ENCODE measurements around the gene FAM149B1. TPM values are rescaled to one million over a fixed set of nuclear protein-coding genes. Genes with fewer than 3 reads are reported as not detected.

The FAM149B1 gene
- total RNA-seq, 1 donor from 2014 or later: 14.3 TPM

DNA sequence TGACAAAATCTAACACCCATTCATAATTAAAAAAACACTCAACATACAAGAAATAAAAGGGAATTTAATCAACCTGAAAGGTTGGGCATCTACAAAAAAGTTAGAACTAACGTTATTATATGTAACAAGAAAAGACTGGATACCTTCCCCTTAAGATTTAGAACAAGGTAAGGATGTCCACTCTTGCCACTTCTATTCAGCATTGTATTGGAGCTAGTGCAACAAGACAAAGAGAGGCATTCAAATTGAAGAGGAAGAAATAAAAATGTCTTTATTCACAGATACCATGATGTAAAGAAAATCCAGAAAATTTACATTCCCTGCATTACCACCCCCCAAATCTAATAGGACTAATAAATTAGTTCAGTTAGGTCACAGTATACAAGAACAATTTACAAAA lies 18.3 kb downstream of the FAM149B1 start:
- intact Hi-C loops (cut with micrococcal nuclease): no loop called here
- peaks cover 17% of the 10 kb centered on the region for H3K36me3 Mint-ChIP-seq (ENCODE audit: low read depth)
- H3K27ac Mint-ChIP-seq: no peak overlapping the region
- H3K9me3 Mint-ChIP-seq: peaks cover 4% of the 10 kb centered on the region
- no peak overlapping the region for H3K4me3 Mint-ChIP-seq (ENCODE audit: low read depth)
- DNase-seq (ENCODE audit: low spot score): no peak
- no peaks in the 10 kb centered on the region for H3K27me3 Mint-ChIP-seq (ENCODE audit: low read depth)
- H3K4me1 Mint-ChIP-seq (ENCODE audit: low read depth): no peaks in the 10 kb centered on the region

DNA sequence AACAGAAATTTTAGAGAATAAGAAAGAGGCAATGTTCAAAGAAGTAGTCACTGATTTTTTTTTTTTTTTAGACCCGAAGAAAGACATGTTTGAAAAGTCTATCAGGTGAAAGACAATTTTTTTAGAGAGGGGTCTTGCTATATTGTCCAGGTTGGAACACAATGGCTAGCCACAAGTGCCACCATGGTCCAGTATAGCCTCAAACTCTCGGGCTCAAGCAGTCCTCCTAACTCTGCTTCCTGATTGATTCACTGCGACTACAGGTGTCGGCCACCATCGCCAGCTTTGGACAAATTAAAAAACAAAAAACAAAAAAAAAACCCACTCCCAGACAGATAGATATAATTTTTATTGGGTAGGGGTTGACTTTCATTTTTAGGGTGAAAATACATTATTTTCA lies 22.3 kb downstream of the FAM149B1 start:
- H3K9me3 Mint-ChIP-seq: no peaks in the 10 kb centered on the region

DNA sequence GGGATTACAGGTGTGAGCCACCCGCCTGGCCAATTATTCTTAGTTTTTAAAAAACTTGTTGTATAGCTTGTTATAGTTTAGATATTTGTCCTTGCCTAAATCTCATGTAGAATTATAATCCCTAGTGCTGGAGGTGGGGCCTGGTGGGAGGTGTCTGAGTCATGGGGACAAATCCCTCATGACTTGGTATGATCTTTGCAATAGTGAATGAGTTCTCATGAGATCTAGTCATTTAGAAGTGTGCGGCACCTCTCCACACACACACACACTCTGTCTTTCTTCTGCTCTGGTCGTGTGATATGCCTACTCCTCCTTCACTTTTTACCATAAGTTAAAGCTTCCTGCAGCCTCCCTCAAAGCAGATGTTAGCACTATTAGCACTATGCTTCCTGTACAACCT lies 37.2 kb downstream of the FAM149B1 start:
- no peak for DNase-seq (ENCODE audit: low spot score)
- peaks cover 12% of the 10 kb centered on the region for H3K36me3 Mint-ChIP-seq (ENCODE audit: low read depth)
- intact Hi-C loops (cut with micrococcal nuclease): no loop called here
- H3K4me3 Mint-ChIP-seq (ENCODE audit: low read depth): no peak overlapping the region
- H3K27ac Mint-ChIP-seq: no peak overlapping the region
- no peaks in the 10 kb centered on the region for H3K4me1 Mint-ChIP-seq (ENCODE audit: low read depth)
- no peaks in the 10 kb centered on the region for H3K27me3 Mint-ChIP-seq (ENCODE audit: low read depth)
- H3K9me3 Mint-ChIP-seq: no peaks in the 10 kb centered on the region

More for the DNA sequence above, 22.3 kb downstream of the FAM149B1 start:
- no peak overlapping the region for H3K27ac Mint-ChIP-seq
- no peak for DNase-seq (ENCODE audit: low spot score)
- H3K27me3 Mint-ChIP-seq (ENCODE audit: low read depth): no peaks in the 10 kb centered on the region
- H3K36me3 Mint-ChIP-seq (ENCODE audit: low read depth): no peaks in the 10 kb centered on the region
- H3K4me3 Mint-ChIP-seq (ENCODE audit: low read depth): no peak overlapping the region
- H3K4me1 Mint-ChIP-seq (ENCODE audit: low read depth): no peaks in the 10 kb centered on the region
- intact Hi-C loops (cut with micrococcal nuclease): no loop called here

DNA sequence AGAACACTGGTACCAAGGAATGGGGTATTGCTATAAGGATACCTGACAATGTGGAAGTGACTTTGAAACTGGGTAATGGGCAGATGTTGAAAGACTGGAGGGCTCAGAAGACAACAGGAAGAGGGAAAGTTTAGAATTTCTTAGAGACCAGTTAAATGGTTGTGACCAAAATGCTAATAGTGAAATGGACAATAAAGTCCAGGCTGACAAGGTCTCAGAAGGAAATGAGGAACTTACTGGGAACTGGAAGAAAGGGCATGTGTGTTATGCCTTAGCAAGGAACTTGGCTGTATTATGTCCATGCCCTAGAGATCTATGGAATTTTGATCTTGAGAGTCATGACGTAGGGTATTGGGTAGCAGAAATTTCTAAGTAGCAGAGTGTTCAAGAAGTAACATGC lies 38.0 kb downstream of the FAM149B1 start:
- intact Hi-C loops (cut with micrococcal nuclease): no loop called here
- Mint-ChIP-seq H3K4me1 (ENCODE audit: low read depth) (no peaks in the 10 kb centered on the region), H3K9me3 (no peaks in the 10 kb centered on the region), H3K4me3 (ENCODE audit: low read depth) (no peak overlapping the region), H3K27me3 (ENCODE audit: low read depth) (no peaks in the 10 kb centered on the region), H3K36me3 (ENCODE audit: low read depth) (peaks cover 12% of the 10 kb centered on the region), H3K27ac (no peak overlapping the region)
- DNase-seq (ENCODE audit: low spot score): no peak

DNA sequence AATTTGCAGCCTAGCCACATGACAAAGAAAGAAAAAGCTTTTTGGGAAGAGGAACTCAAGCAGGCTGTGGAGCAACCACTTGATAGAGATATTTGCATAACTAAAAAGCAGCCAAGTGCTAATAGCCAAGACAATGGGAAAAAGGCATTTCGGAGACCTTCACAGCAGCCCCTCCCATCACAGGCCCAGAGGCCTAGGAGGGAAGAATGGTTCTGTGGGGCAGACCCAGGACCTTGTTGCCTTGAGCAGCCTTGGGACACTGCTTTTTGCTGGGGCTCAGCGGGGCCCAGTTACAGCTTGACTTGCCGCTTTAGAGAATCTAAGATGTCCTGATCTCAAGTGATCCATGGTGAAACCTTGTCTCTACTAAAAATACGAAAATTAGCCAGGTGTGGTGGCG lies 38.5 kb downstream of the FAM149B1 start:
- H3K9me3 Mint-ChIP-seq: no peaks in the 10 kb centered on the region
- DNase-seq (ENCODE audit: low spot score): no peak
- intact Hi-C loops (cut with micrococcal nuclease): no loop called here
- peaks cover 12% of the 10 kb centered on the region for H3K36me3 Mint-ChIP-seq (ENCODE audit: low read depth)
- H3K4me3 Mint-ChIP-seq (ENCODE audit: low read depth): no peak overlapping the region
- no peak overlapping the region for H3K27ac Mint-ChIP-seq
- no peaks in the 10 kb centered on the region for H3K4me1 Mint-ChIP-seq (ENCODE audit: low read depth)
- no peaks in the 10 kb centered on the region for H3K27me3 Mint-ChIP-seq (ENCODE audit: low read depth)

DNA sequence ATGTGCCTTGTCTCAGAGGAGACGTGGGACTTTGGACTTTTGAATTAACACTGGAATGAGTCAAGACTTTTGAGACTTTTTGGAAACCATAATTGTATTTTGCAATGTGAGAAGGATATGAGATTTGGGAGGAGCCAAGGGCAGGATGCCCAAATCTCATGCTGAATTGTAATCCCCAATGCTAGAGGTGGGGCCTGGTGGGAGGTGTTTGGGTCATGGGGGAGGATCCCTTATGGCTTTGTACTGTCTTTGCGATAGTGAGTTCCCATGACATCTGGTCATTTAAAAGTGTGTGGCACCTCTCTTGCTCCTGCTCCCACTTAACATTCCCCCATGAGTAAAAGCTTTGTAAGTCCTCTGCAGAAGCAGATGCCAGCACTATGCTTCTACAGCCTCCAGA lies 40.0 kb downstream of the FAM149B1 start:
- H3K27ac Mint-ChIP-seq: no peak overlapping the region
- no peaks in the 10 kb centered on the region for H3K4me1 Mint-ChIP-seq (ENCODE audit: low read depth)
- intact Hi-C loops (cut with micrococcal nuclease): no loop called here
- peaks cover 14% of the 10 kb centered on the region for H3K36me3 Mint-ChIP-seq (ENCODE audit: low read depth)
- H3K27me3 Mint-ChIP-seq (ENCODE audit: low read depth): no peaks in the 10 kb centered on the region
- H3K9me3 Mint-ChIP-seq: no peaks in the 10 kb centered on the region
- DNase-seq (ENCODE audit: low spot score): no peak
- H3K4me3 Mint-ChIP-seq (ENCODE audit: low read depth): no peak overlapping the region

DNA sequence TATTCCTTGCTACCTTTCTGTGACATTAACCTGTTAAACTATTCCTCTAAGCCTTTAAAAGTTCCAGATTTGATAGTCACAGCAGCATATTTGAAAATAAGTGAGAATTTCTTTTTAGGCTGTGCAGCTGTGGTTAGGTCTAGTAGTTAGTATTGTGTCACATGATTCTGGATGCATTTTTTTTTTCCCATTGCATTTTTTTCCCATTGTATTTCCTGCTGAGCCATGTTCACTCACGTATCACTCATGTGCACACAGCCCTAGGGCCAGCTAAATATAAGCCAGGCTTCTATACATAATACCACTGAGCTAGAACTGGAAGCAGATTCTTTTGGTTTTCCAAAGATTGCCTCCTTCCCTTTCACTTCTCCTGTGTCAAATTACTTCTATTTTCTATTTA lies 41.8 kb downstream of the FAM149B1 start:
- no peak overlapping the region for H3K27ac Mint-ChIP-seq
- intact Hi-C loops (cut with micrococcal nuclease): no loop called here
- no peak overlapping the region for H3K4me3 Mint-ChIP-seq (ENCODE audit: low read depth)
- no peaks in the 10 kb centered on the region for H3K9me3 Mint-ChIP-seq
- no peaks in the 10 kb centered on the region for H3K27me3 Mint-ChIP-seq (ENCODE audit: low read depth)
- DNase-seq (ENCODE audit: low spot score): no peak
- no peaks in the 10 kb centered on the region for H3K4me1 Mint-ChIP-seq (ENCODE audit: low read depth)
- peaks cover 15% of the 10 kb centered on the region for H3K36me3 Mint-ChIP-seq (ENCODE audit: low read depth)

DNA sequence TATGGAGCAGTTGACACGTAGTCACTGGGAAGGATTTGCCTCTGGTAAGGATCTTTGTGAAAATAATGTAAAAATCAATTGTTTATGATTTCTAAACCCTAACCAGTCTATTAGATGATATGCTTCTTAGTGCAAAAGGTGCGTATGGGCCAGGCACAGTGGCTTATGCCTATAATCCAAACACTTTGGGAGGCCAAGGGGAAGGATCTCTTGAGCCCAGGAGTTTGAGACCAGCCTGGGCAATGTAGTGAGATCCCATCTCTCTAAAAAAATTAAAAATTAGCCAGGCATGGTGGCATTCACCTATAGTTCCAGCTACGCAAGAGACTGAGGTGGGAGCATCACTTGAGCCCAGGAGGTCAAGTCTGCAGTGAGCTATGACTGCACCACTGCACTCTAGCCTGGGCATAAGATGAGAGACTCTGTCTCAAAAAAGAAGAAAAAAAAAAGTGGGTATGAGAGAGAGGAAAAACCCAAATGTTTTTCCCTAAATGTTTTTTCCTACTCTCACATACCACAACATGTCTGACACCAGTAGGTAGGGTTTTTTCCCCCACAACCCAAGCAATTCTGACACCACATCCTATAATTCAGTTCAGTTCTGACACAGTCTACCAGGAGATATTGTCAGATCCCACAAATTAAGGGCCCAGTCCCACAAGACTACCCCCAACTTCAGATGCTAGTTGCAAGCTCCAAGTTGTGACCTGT lies 42.6 kb downstream of the FAM149B1 start:
- Mint-ChIP-seq H3K4me1 (ENCODE audit: low read depth) (no peaks in the 10 kb centered on the region), H3K27ac (no peak overlapping the region), H3K9me3 (no peaks in the 10 kb centered on the region), H3K4me3 (ENCODE audit: low read depth) (no peak overlapping the region), H3K27me3 (ENCODE audit: low read depth) (no peaks in the 10 kb centered on the region), H3K36me3 (ENCODE audit: low read depth) (peaks cover 15% of the 10 kb centered on the region)
- intact Hi-C loops (cut with micrococcal nuclease): no loop called here
- no peak for DNase-seq (ENCODE audit: low spot score)

DNA sequence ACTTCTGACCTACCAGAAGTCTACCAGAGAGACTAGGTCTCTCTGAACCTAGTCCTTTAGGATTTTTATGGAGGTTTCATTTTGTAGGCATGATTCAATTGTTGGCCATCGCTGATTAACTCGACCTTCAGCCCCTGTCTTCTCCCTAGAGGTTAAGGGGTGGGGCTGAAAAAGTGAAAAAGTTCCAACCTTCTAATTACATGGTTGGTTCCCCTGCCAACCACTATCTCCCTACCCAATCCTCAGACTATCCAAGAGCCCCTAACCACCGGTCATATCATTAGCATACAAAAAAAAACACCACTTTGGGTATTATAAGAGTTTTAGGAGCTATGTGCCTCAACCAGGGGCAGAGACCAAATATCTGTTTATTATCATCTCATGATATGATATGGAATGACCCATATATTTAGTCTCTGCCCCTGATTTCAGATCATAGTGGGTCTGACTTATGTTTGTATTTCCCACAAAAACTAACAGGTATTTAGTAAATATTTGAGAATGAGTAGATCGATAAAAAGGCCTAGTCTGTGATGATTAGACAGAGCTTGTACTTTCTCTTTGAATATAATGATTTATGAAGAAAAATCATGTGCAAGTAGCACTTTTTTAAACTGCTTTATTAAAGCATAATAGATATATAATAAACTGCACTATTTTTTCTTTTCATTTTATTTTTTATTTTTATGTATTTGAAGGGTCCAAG lies 43.3 kb downstream of the FAM149B1 start:
- Mint-ChIP-seq H3K36me3 (ENCODE audit: low read depth) (peaks cover 15% of the 10 kb centered on the region), H3K27ac (no peak overlapping the region), H3K27me3 (ENCODE audit: low read depth) (no peaks in the 10 kb centered on the region), H3K9me3 (no peaks in the 10 kb centered on the region), H3K4me1 (ENCODE audit: low read depth) (no peaks in the 10 kb centered on the region), H3K4me3 (ENCODE audit: low read depth) (no peak overlapping the region)
- intact Hi-C loops (cut with micrococcal nuclease): no loop called here
- DNase-seq (ENCODE audit: low spot score): no peak

DNA sequence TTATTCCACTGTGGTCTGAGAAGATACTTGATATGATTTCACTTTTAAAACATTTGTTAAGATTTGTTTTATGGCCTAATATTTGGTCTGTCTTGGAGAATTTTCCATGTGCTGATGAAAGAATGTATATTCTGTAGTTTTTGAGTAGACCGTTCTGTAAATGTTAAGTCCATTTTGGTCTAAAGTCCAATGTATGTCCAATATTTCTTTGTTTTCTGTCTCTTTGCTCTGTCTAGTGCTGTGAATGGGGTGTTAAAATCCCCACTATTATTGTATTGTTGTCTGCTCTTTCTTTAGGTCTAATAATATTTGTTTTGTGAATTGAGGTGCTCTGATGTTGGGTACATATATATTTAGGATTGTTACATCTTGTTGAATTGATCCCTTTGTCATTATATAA lies 47.8 kb downstream of the FAM149B1 start:
- intact Hi-C loops (cut with micrococcal nuclease): no loop called here
- peaks cover 34% of the 10 kb centered on the region for H3K36me3 Mint-ChIP-seq (ENCODE audit: low read depth)
- peaks cover 13% of the 10 kb centered on the region for H3K4me1 Mint-ChIP-seq (ENCODE audit: low read depth)
- no peak overlapping the region for H3K4me3 Mint-ChIP-seq (ENCODE audit: low read depth)
- no peaks in the 10 kb centered on the region for H3K27me3 Mint-ChIP-seq (ENCODE audit: low read depth)
- H3K9me3 Mint-ChIP-seq: no peaks in the 10 kb centered on the region
- DNase-seq (ENCODE audit: low spot score): no peak
- no peak overlapping the region for H3K27ac Mint-ChIP-seq

DNA sequence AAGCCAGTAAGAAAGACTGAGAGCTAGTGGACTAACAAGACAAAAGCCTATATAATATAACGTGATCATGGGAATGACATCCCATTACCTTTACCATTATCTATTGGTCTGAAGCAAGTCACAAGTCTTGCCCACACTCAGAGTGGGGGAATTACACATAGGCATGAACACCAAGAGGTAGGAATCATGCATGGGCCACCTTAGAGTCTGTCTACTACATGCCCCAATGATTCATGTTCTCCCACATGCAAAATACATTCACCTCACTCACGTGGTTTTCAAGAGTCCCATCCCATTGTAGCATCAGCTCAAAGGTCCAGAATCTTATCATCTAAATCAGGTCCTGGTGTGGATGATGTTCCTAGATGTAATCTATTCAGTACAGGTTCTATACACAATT lies 49.7 kb downstream of the FAM149B1 start:
- Mint-ChIP-seq H3K36me3 (ENCODE audit: low read depth) (peaks cover 38% of the 10 kb centered on the region), H3K9me3 (no peaks in the 10 kb centered on the region), H3K27ac (no peak overlapping the region), H3K4me3 (ENCODE audit: low read depth) (no peak overlapping the region), H3K27me3 (ENCODE audit: low read depth) (no peaks in the 10 kb centered on the region), H3K4me1 (ENCODE audit: low read depth) (peaks cover 13% of the 10 kb centered on the region)
- intact Hi-C loops (cut with micrococcal nuclease): no loop called here
- DNase-seq (ENCODE audit: low spot score): no peak

DNA sequence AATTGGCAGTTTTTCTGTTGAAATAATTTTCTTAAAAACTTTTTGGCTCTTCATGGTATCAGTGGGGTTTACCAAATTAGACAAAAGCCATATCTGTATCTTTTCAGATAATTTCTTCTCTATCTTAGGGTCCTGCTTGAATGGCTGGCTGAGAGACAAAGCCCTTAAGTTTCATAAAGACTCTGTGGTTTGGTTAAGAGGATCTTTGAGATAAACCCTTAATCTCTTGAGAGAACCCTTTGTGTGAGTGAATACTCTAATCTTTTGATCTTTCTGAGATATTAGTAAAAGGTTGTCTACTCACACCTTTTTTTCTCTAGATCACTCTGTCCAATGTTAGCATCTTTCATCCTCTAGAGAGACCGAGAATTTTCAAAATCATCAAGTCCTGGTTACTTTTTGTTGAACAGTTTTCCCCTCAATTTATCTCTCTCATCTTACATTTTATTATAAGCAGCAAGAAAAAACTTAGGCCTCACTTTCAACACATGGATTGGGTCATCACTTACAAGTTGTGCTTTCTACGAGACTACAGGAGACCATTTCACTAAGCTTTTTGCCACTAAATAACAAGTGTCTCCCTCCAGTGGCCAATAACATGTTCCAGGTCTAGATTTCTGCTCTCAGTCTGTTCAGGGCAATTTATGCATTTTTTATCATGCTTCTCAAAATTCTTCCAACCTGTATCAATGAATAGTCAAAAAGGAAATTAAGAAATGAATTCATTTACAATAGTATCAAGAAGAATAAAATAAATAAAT lies 50.7 kb downstream of the FAM149B1 start:
- intact Hi-C loops (cut with micrococcal nuclease): no loop called here
- H3K27me3 Mint-ChIP-seq (ENCODE audit: low read depth): no peaks in the 10 kb centered on the region
- no peak overlapping the region for H3K27ac Mint-ChIP-seq
- DNase-seq (ENCODE audit: low spot score): no peak
- H3K9me3 Mint-ChIP-seq: no peaks in the 10 kb centered on the region
- peaks cover 37% of the 10 kb centered on the region for H3K36me3 Mint-ChIP-seq (ENCODE audit: low read depth)
- H3K4me3 Mint-ChIP-seq (ENCODE audit: low read depth): no peak overlapping the region
- peaks cover 13% of the 10 kb centered on the region for H3K4me1 Mint-ChIP-seq (ENCODE audit: low read depth)

DNA sequence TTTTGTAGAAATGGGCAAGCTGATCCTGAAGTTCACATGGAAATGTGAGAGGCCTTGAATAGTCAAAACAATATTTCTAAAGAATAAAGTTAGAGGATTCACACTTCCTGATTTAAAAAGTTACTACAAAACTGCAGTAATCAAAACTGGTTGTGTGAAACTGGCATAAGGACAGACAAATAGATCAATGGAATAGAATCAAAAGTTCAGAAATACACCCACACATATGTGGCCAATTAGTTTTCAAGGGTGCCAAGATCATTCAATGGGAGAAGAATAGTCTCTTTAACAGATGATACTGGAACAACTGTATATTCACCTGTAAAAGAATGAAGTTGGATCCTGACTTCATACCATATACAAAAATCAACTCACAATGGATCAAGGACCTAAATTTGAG lies 51.5 kb downstream of the FAM149B1 start:
- intact Hi-C loops (cut with micrococcal nuclease): no loop called here

More for the DNA sequence above, 51.5 kb downstream of the FAM149B1 start:
- Mint-ChIP-seq H3K36me3 (ENCODE audit: low read depth) (peaks cover 36% of the 10 kb centered on the region), H3K4me1 (ENCODE audit: low read depth) (peaks cover 15% of the 10 kb centered on the region), H3K27ac (no peak overlapping the region), H3K4me3 (ENCODE audit: low read depth) (no peak overlapping the region), H3K9me3 (no peaks in the 10 kb centered on the region), H3K27me3 (ENCODE audit: low read depth) (no peaks in the 10 kb centered on the region)
- DNase-seq (ENCODE audit: low spot score): no peak

Data from activated T-helper 2 cell treated with anti-CD3 and anti-CD28 coated beads, Interferon-gamma antibody, Interleukin-2, Interleukin-4, amounts not matched to agents 10 μg/mL and 5 μg/mL and 100 μg/mL, durations not matched to agents 14 hours and 24 hours and 36 hours (primary cell).